Body of pancreas (tissue), 4 donors: ENCODE data around the gene CHCHD6. TPM values are rescaled to one million over a fixed set of nuclear protein-coding genes. Genes with fewer than 3 reads are reported as not detected.
A peak's percentile ranks its signal among the peaks of the same experiment; 100 is the strongest.

ENCODE experiments used
- ATAC-seq: fragments of 150-250 bp; one replicate; pipeline ENCODE4 v1.9.1; 2016
- DNase-seq, 4 donors: peaks; one replicate each; pipeline ENCODE4 v3.0.0-alpha.2; 2019
- H3K27ac ChIP-seq, 4 donors: fragments of 200-600 bp; sonication (generic); 1 replicate in 3 of 4; 2 replicates in 1 of 4; pipeline versions ENCODE4 v1.5.1 to v1.6.1; 2016 to 2019; ENCODE audit warnings: mild to moderate bottlenecking in 1 of 4, mixed read lengths in 1 of 4, moderate library complexity in 1 of 4
- H3K27me3 ChIP-seq, 2 donors: fragments of 200-600 bp; sonication (generic); one replicate each; pipeline ENCODE4 v1.6.0; 2016; ENCODE audit warnings: mild to moderate bottlenecking in 1 of 2
- H3K36me3 ChIP-seq, 2 donors: fragments of 200-600 bp; sonication (generic); replicated peaks in 1 of 2; 2 replicates each; pipeline ENCODE4 v1.5.1; 2016; ENCODE audit warnings: low read depth in 2 of 2; ENCODE audit not compliant: insufficient read depth in 1 of 2
- H3K4me1 ChIP-seq: fragments of 200-600 bp; sonication (generic); one replicate; pipeline ENCODE4 v1.6.0; 2016
- H3K4me3 ChIP-seq, 2 donors: fragments of 200-600 bp; sonication (generic); 1 replicate in 1 of 2; 2 replicates in 1 of 2; pipeline ENCODE4 v1.5.1; 2016 to 2019
- H3K9me3 ChIP-seq, 3 donors: fragments of 200-600 bp; sonication (generic); 1 replicate in 2 of 3; 2 replicates in 1 of 3; pipeline ENCODE4 v1.5.1; 2016
- POLR2A ChIP-seq, 3 donors: fragments of 450-650 bp; IDR thresholded peaks; one replicate each; pipeline ENCODE4 v1.6.1; 2016; ENCODE audit warnings: antibody characterized with exemption in 3 of 3, mild to moderate bottlenecking in 2 of 3
- WGBS, 2 donors: methylation state at CpG; one replicate each; pipeline ENCODE4 v1.1.5; 2017; 5-methylcytosine and 5-hydroxymethylcytosine counted together
- intact Hi-C: fragments of 100-400 bp; cut with DNase I; formaldehyde crosslinking; loops from one replicate; pipeline ENCODE4 v1.15.1; 2023
- total RNA-seq, 2 donors: library from RNA; depleted of rRNA; stranded (reverse); fragments of >200 nt; gene quantifications; one replicate each; pipeline ENCODE4 v1.1.0, GENCODE V29; 2016
- TF ChIP-seq, protein P1 (sequence below), 7 experiments: fragments of 450-650 bp in 4 of 7; fragments of 200-600 bp in 3 of 7; sonication (generic) in 3 of 7; IDR thresholded peaks; one replicate each; pipeline ENCODE4 v1.5.1; 2016 to 2019; ENCODE audit warnings: antibody characterized with exemption in 7 of 7

CHCHD6 gene
- total RNA-seq, 2 donors from 2014 or later, result 0.66 to 10.9 TPM

DNA sequence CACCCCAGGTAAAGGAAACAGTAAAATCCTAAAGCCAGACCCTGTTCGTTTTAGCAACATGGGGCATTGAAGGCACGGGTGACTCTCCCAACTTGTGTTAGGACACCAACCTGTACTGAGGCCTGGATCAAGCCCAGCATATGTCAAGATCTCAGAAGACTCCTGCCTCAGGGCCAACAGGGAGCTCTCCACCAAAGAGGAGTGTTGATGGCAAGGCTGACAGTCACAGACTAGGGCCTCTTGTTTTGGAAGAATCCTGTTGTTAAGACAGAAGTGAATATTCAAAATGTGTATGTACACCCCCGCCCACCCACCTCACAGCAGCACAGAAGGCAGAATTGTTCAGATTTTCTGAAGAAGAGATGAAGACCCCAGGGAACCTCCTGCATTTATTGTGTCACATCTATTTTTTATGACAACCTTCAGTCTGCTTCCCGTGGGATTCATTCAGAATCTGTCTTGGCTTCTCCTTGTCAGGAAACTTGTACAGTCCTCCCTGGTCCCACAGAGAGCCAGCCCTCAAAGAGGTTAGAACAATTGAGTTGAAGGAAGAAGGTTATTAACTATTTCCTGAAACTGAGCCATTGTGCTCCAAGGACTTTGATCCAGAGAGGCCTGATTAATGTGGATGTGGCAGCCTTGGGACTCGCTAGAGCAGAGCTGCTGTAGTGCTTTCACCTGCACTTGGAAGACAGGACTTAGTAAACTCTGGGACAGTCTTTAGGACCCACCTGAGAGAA, 217.2 kb downstream of the CHCHD6 start:
- H3K27ac ChIP-seq, result peak overlapping the region in 1 of 4 donors; percentile 3
- ATAC-seq, result no peak
- H3K27me3 ChIP-seq, result no peaks in the 10 kb centered on the region
- intact Hi-C loops, result no loop called here
- no peaks in the 10 kb centered on the region for H3K36me3 ChIP-seq
- H3K4me1 ChIP-seq, result peaks cover 10% of the 10 kb centered on the region
- H3K4me3 ChIP-seq, result no peak overlapping the region
- DNase-seq, result no peak
- H3K9me3 ChIP-seq, result no peaks in the 10 kb centered on the region
- WGBS, 2 donors, result 78 to 84% methylated on average over 5 of the region's 5 CpGs
- TF ChIP-seq, protein P1, sequence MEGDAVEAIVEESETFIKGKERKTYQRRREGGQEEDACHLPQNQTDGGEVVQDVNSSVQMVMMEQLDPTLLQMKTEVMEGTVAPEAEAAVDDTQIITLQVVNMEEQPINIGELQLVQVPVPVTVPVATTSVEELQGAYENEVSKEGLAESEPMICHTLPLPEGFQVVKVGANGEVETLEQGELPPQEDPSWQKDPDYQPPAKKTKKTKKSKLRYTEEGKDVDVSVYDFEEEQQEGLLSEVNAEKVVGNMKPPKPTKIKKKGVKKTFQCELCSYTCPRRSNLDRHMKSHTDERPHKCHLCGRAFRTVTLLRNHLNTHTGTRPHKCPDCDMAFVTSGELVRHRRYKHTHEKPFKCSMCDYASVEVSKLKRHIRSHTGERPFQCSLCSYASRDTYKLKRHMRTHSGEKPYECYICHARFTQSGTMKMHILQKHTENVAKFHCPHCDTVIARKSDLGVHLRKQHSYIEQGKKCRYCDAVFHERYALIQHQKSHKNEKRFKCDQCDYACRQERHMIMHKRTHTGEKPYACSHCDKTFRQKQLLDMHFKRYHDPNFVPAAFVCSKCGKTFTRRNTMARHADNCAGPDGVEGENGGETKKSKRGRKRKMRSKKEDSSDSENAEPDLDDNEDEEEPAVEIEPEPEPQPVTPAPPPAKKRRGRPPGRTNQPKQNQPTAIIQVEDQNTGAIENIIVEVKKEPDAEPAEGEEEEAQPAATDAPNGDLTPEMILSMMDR (IDR thresholded peaks at IDR 0.05), result no peak
- TF ChIP-seq POLR2A (IDR thresholded peaks at IDR 0.05), result no peak

DNA sequence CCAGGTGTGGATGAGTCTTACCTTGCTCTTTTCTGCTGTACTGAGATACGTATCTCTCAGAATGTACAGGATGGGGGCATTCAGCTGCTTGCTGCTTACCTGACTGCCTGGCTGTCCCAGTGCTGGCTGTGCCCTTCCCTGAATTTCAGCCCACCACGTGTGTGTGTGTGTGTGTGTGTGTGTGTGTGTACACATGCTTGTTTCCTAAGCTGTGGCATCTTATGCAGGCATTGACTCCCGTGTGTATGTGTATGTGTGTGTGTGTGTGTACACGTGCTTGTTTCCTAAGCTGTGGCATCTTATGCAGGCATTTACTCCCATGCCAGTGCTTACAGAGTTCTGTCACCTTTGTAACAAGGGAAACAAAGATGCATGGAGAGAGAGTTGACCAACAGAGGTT, 218.4 kb downstream of the CHCHD6 start:
- H3K4me3 ChIP-seq, result no peak overlapping the region
- intact Hi-C loops, result no loop called here
- TF ChIP-seq, protein P1 (IDR thresholded peaks at IDR 0.05), result no peak
- TF ChIP-seq POLR2A (IDR thresholded peaks at IDR 0.05), result no peak
- peaks cover 10% of the 10 kb centered on the region for H3K4me1 ChIP-seq
- DNase-seq (no peak), ATAC-seq (no peak)
- no peaks in the 10 kb centered on the region for H3K9me3 ChIP-seq
- H3K27ac ChIP-seq, result no peak overlapping the region
- WGBS, 2 donors, result 72 to 92% methylated on average over 3 to 4 of the region's 4 CpGs
- H3K36me3 ChIP-seq, result no peaks in the 10 kb centered on the region
- no peaks in the 10 kb centered on the region for H3K27me3 ChIP-seq

DNA sequence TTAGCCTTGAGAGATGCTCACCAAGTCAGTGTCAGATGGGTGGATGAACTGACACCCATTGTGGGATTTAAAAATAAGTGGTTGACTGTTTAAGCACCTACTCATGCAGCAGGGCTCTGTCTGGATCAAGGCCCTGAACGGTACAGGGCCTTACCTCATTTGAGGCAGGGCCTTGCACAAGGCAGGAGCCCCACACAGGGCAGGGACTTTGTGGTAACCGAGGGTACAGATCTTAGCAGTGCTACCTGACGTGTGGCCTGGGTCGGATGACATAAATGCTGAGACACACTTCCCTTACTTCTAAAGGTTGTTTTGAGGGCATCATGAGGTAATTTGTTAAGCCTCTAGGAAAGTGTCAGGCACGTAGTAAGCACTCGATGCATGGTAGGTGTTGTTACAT, 219.4 kb downstream of the CHCHD6 start:
- 86 to 96% methylated on average over 6 of the region's 6 CpGs for WGBS, 2 donors

DNA sequence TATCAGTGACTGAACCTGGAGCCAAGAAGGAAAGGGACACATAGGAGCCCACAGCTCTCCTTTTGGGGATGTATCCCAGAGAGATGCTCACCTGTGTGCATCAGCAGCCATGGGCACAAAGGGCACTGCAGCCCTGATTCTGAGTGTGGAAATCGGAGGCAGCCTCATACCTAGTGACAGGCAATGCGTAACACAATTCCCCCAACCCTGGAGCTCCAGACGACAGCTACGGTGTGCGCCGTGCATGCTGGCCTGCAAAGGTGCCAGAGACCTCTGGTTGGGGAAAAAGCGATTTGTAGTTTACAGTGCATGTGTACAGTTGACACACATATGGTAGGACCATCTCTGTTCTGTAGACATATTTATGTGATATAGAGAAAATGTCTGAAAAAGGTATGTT, 219.9 kb downstream of the CHCHD6 start:
- ATAC-seq, result no peak
- intact Hi-C loops, result no loop called here
- DNase-seq, result no peak
- Histone ChIP-seq H3K27ac (no peak overlapping the region), H3K4me1 (peaks cover 10% of the 10 kb centered on the region), H3K4me3 (no peak overlapping the region), H3K9me3 (no peaks in the 10 kb centered on the region), H3K27me3 (no peaks in the 10 kb centered on the region), H3K36me3 (no peaks in the 10 kb centered on the region)
- WGBS, 2 donors, result 93 to 99% methylated on average over 7 of the region's 7 CpGs
- TF ChIP-seq POLR2A (IDR thresholded peaks at IDR 0.05), result no peak

More for the DNA sequence above, 219.4 kb downstream of the CHCHD6 start:
- no peaks in the 10 kb centered on the region for H3K9me3 ChIP-seq
- H3K36me3 ChIP-seq, result no peaks in the 10 kb centered on the region
- DNase-seq (no peak), ATAC-seq (no peak)
- intact Hi-C loops, result no loop called here
- H3K4me3 ChIP-seq, result no peak overlapping the region
- TF ChIP-seq POLR2A (IDR thresholded peaks at IDR 0.05), result no peak
- TF ChIP-seq, protein P1 (IDR thresholded peaks at IDR 0.05), result no peak
- no peaks in the 10 kb centered on the region for H3K27me3 ChIP-seq
- H3K4me1 ChIP-seq, result peaks cover 10% of the 10 kb centered on the region
- no peak overlapping the region for H3K27ac ChIP-seq

DNA sequence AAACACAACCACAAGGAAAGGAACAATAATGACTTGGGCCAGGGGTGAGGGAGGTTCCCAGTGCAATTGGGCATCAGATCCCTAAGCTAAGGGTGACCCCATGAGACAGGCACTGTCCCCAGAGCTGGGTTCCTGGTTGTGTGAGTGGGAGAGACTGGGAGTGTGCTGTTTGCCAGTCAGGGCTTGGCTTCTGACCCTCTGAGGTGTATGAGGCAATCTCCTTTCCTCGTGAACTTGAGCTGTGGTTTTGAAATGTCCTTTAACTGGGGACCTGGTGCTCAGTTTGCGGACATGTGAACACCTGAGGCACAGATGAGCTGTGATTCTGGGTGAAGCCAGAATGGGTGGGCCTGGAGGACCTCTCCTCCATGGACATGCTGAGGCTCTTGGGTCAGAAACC, 220.4 kb downstream of the CHCHD6 start:
- Histone ChIP-seq H3K27me3 (no peaks in the 10 kb centered on the region), H3K36me3 (no peaks in the 10 kb centered on the region), H3K27ac (no peak overlapping the region), H3K4me3 (no peak overlapping the region), H3K9me3 (no peaks in the 10 kb centered on the region), H3K4me1 (peaks cover 10% of the 10 kb centered on the region)
- TF ChIP-seq POLR2A (IDR thresholded peaks at IDR 0.05), result no peak
- TF ChIP-seq, protein P1 (IDR thresholded peaks at IDR 0.05), result no peak
- ATAC-seq (no peak), DNase-seq (no peak)
- intact Hi-C loops, result no loop called here
- 85 to 90% methylated on average over 2 of the region's 2 CpGs for WGBS, 2 donors
